GM23338 (cell line): ENCODE measurements around the gene PSG2. TPM values are rescaled to one million over a fixed set of nuclear protein-coding genes. Genes with fewer than 3 reads are reported as not detected.
"Not testable (repeated sequence)": the region's sequence is repeated elsewhere in the genome, so short reads cannot be mapped to it uniquely, and the experiment has no call there.

Experiments used
- ATAC-seq: fragments of 200-7000 bp; cut with Tn5 transposase; 3 replicates; pipeline ENCODE4 v1.9.1; 2020
- DNase-seq: peaks from one replicate; pipeline ENCODE4 v3.0.0-alpha.2; 2015; ENCODE audit warnings: low spot score
- H2AFZ ChIP-seq: fragments of 200-600 bp; sonication (generic); 2 replicates; pipeline ENCODE4 v1.8.0; 2016; ENCODE audit warnings: antibody characterized with exemption, mild to moderate bottlenecking, moderate library complexity
- H3F3A ChIP-seq: fragments of 200-600 bp; sonication (generic); replicated peaks from 2 replicates; pipeline ENCODE4 v1.8.0; 2017; ENCODE audit warnings: antibody characterized with exemption, mixed run types, low read depth
- H3K27ac ChIP-seq: fragments of 200-600 bp; sonication (generic); 2 replicates; pipeline ENCODE4 v1.6.1; 2016; ENCODE audit warnings: low read depth
- H3K27me3 ChIP-seq: fragments of 200-600 bp; sonication (generic); 2 replicates; pipeline ENCODE4 v1.8.0; 2016; ENCODE audit warnings: mild to moderate bottlenecking, mixed run types, moderate library complexity; ENCODE audit not compliant: insufficient read depth
- H3K36me3 ChIP-seq: fragments of 200-600 bp; sonication (generic); 2 replicates; pipeline ENCODE4 v1.8.0; 2016; ENCODE audit warnings: mild to moderate bottlenecking; ENCODE audit not compliant: insufficient read depth
- H3K4me1 ChIP-seq: fragments of 200-600 bp; sonication (generic); 2 replicates; pipeline ENCODE4 v1.8.0; 2016; ENCODE audit warnings: mild to moderate bottlenecking, moderate library complexity; ENCODE audit not compliant: insufficient read depth
- H3K4me2 ChIP-seq: fragments of 200-600 bp; sonication (generic); 2 replicates; pipeline ENCODE4 v1.7.1; 2017; ENCODE audit warnings: mixed run types
- H3K4me3 ChIP-seq: fragments of 200-600 bp; sonication (generic); 2 replicates; pipeline ENCODE4 v1.6.1; 2016; ENCODE audit warnings: mixed run types
- H3K79me2 ChIP-seq: fragments of 200-600 bp; sonication (generic); replicated peaks from 2 replicates; pipeline ENCODE4 v1.8.0; 2017; ENCODE audit warnings: mild to moderate bottlenecking; ENCODE audit not compliant: insufficient read depth
- H3K9me2 ChIP-seq: fragments of 200-600 bp; sonication (generic); 2 replicates; pipeline ENCODE4 v1.8.0; 2017; ENCODE audit not compliant: insufficient read depth
- H4K20me1 ChIP-seq: fragments of 200-600 bp; sonication (generic); replicated peaks from 2 replicates; pipeline ENCODE4 v1.8.0; 2017; ENCODE audit warnings: mild to moderate bottlenecking; ENCODE audit not compliant: insufficient read depth
- H3K27ac Mint-ChIP-seq: 2 replicates; pipeline ENCODE4 v1.8.0; 2020; ENCODE audit warnings: inconsistent platforms, mild to moderate bottlenecking, moderate library complexity, mixed read lengths
- H3K27me3 Mint-ChIP-seq: 3 replicates; pipeline ENCODE4 v1.8.0; 2022; ENCODE audit warnings: low read depth, mild to moderate bottlenecking, moderate library complexity, mixed read lengths, inconsistent platforms; ENCODE audit not compliant: insufficient read depth, poor library complexity
- H3K36me3 Mint-ChIP-seq: 3 replicates; pipeline ENCODE4 v1.8.0; 2021; ENCODE audit warnings: low read depth, mild to moderate bottlenecking, inconsistent platforms, moderate library complexity, mixed read lengths
- H3K4me1 Mint-ChIP-seq: 3 replicates; pipeline ENCODE4 v1.8.0; 2020; ENCODE audit warnings: mild to moderate bottlenecking, inconsistent platforms, mixed read lengths
- H3K4me3 Mint-ChIP-seq: 3 replicates; pipeline ENCODE4 v1.8.0; 2021; ENCODE audit warnings: moderate library complexity, mild to moderate bottlenecking, inconsistent platforms, mixed read lengths
- H3K9me3 Mint-ChIP-seq: 3 replicates; pipeline ENCODE4 v1.8.0; 2020; ENCODE audit warnings: moderate library complexity, mild to moderate bottlenecking, inconsistent platforms, mixed read lengths
- CREB1 ChIP-seq: fragments of 250-450 bp; sonication (Bioruptor Pico); IDR thresholded peaks from 2 replicates; pipeline ENCODE4 v1.5.0; 2020; ENCODE audit warnings: low read depth, mild to moderate bottlenecking, moderate library complexity
- CTCF ChIP-seq, 2 experiments: fragments of 200-600 bp in 1 of 2; sonication (generic) in 1 of 2; conservative IDR thresholded peaks; 2 replicates each; pipeline versions ENCODE4 v1.5.1 to v1.6.1; 2016 to 2017; ENCODE audit warnings: antibody characterized with exemption in 2 of 2, low read depth in 2 of 2, mild to moderate bottlenecking in 2 of 2, moderate library complexity in 1 of 2
- ETS1 ChIP-seq: IDR thresholded peaks from 2 replicates; pipeline ENCODE4 v1.6.1; 2016; ENCODE audit warnings: antibody characterized with exemption
- EZH2phosphoT487 ChIP-seq: fragments of 200-600 bp; sonication (generic); IDR thresholded peaks from one replicate; pipeline ENCODE4 v1.8.1; 2018; ENCODE audit warnings: antibody characterized with exemption; ENCODE audit not compliant: unreplicated experiment
- JUNB ChIP-seq: IDR thresholded peaks from one replicate; pipeline ENCODE4 v1.6.1; 2016; ENCODE audit warnings: antibody characterized with exemption; ENCODE audit not compliant: unreplicated experiment
- NANOG ChIP-seq: IDR thresholded peaks from 2 replicates; pipeline ENCODE4 v1.6.1; 2016; ENCODE audit warnings: antibody characterized with exemption, borderline replicate concordance
- POLR2AphosphoS5 ChIP-seq: IDR thresholded peaks from 2 replicates; pipeline ENCODE4 v1.6.1; 2016; ENCODE audit warnings: antibody characterized with exemption, low read depth
- STAT1 ChIP-seq: IDR thresholded peaks from one replicate; pipeline ENCODE4 v1.6.1; 2016; ENCODE audit warnings: antibody characterized with exemption; ENCODE audit not compliant: unreplicated experiment
- ZNF114 ChIP-seq: fragments of 250-450 bp; sonication (Bioruptor Pico); IDR thresholded peaks from 2 replicates; pipeline ENCODE4 v1.5.0; 2020; ENCODE audit warnings: mild to moderate bottlenecking, moderate library complexity
- ZNF331 ChIP-seq: fragments of 250-450 bp; sonication (Bioruptor Pico); IDR thresholded peaks from 2 replicates; pipeline ENCODE4 v1.5.0; 2020; ENCODE audit warnings: low read depth, mild to moderate bottlenecking, moderate library complexity
- polyA plus RNA-seq: library from polyadenylated mRNA; unstranded; fragments of >200 nt; fragmentation: Nextera tagmentation; extraction: Ambion mirVana; gene quantifications from 2 replicates; pipeline ENCODE4 v1.2.1, GENCODE V29; 2016
- total RNA-seq: library from RNA; depleted of rRNA; stranded (reverse); fragments of >200 nt; shearing (Covaris generic); gene quantifications from 2 replicates; pipeline ENCODE4 v1.2.3, GENCODE V29; 2014
- TF ChIP-seq, protein P1 (sequence below): IDR thresholded peaks from one replicate; pipeline ENCODE4 v1.6.1; 2018; ENCODE audit warnings: antibody characterized with exemption; ENCODE audit not compliant: unreplicated experiment

Gene PSG2
- total and polyA plus RNA-seq, 2 experiments from 2014 or later, result not detected

DNA sequence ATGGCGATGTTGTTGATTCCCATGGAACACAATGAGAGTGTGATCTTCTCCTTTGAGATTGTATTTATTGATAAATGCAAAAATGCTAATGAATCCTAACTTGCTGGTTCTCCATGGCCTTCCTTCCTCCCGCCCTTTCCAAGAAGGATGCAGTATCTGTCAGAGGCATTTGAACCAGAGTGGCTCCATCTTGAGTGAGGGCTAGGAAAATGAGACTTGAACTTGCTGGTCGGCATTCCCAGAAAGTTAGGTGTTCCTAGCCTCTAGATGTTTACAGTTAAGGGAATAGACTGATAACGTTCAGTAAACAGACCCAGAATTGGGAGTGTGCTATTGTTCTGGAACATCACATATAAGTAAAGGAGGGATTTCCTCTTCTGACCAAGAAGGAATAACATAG lies 44.2 kb upstream of the PSG2 start:
- TF ChIP-seq ZNF114 (CRISPR knock-in tag) (no peak), ETS1 (no peak), CTCF (conservative IDR thresholded peaks at IDR 0.05; ENCODE audit: low read depth in 2 of 2) (no peak), CREB1 (no peak), ZNF331 (no peak), EZH2phosphoT487 (no peak), NANOG (no peak), JUNB (no peak), STAT1 (no peak), POLR2AphosphoS5 (no peak)
- TF ChIP-seq, protein P1, sequence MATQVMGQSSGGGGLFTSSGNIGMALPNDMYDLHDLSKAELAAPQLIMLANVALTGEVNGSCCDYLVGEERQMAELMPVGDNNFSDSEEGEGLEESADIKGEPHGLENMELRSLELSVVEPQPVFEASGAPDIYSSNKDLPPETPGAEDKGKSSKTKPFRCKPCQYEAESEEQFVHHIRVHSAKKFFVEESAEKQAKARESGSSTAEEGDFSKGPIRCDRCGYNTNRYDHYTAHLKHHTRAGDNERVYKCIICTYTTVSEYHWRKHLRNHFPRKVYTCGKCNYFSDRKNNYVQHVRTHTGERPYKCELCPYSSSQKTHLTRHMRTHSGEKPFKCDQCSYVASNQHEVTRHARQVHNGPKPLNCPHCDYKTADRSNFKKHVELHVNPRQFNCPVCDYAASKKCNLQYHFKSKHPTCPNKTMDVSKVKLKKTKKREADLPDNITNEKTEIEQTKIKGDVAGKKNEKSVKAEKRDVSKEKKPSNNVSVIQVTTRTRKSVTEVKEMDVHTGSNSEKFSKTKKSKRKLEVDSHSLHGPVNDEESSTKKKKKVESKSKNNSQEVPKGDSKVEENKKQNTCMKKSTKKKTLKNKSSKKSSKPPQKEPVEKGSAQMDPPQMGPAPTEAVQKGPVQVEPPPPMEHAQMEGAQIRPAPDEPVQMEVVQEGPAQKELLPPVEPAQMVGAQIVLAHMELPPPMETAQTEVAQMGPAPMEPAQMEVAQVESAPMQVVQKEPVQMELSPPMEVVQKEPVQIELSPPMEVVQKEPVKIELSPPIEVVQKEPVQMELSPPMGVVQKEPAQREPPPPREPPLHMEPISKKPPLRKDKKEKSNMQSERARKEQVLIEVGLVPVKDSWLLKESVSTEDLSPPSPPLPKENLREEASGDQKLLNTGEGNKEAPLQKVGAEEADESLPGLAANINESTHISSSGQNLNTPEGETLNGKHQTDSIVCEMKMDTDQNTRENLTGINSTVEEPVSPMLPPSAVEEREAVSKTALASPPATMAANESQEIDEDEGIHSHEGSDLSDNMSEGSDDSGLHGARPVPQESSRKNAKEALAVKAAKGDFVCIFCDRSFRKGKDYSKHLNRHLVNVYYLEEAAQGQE, result no peak
- Histone ChIP-seq H3K4me2 (no peak overlapping the region), H2AFZ (no peak overlapping the region), H3K4me1 (no peaks in the 10 kb centered on the region), H3K4me3 (no peak overlapping the region), H4K20me1 (no peaks in the 10 kb centered on the region), H3K36me3 (no peaks in the 10 kb centered on the region), H3K79me2 (no peaks in the 10 kb centered on the region), H3K27me3 (no peaks in the 10 kb centered on the region), H3K9me2 (no peaks in the 10 kb centered on the region), H3F3A (no peaks in the 10 kb centered on the region), H3K27ac (no peak overlapping the region)
- H3K9me3 Mint-ChIP-seq, result peaks cover 95% of the 10 kb centered on the region
- no peaks in the 10 kb centered on the region for H3K4me1 Mint-ChIP-seq
- peaks cover 2% of the 10 kb centered on the region for H3K27me3 Mint-ChIP-seq
- ATAC-seq, result no peak
- H3K27ac Mint-ChIP-seq, result no peak overlapping the region
- DNase-seq, result no peak
- H3K36me3 Mint-ChIP-seq, result peaks cover 23% of the 10 kb centered on the region
- no peak overlapping the region for H3K4me3 Mint-ChIP-seq

- H2AFZ ChIP-seq, result no peak overlapping the region
- no peaks in the 10 kb centered on the region for H3K9me2 ChIP-seq
- no peaks in the 10 kb centered on the region for H3K79me2 ChIP-seq
- no peak overlapping the region for H3K4me3 Mint-ChIP-seq
- H3K36me3 Mint-ChIP-seq, result peaks cover 27% of the 10 kb centered on the region
- peaks cover 95% of the 10 kb centered on the region for H3K9me3 Mint-ChIP-seq
- no peak overlapping the region for H3K27ac ChIP-seq
- no peak overlapping the region for H3K4me3 ChIP-seq
- H3K27me3 Mint-ChIP-seq, result peaks cover 5% of the 10 kb centered on the region
- no peak overlapping the region for H3K4me2 ChIP-seq
- no peaks in the 10 kb centered on the region for H3K36me3 ChIP-seq
- no peaks in the 10 kb centered on the region for H3K27me3 ChIP-seq
- H4K20me1 ChIP-seq, result no peaks in the 10 kb centered on the region
- peak; percentile 31 for DNase-seq
- H3K27ac Mint-ChIP-seq, result no peak overlapping the region
- H3K4me1 ChIP-seq, result no peaks in the 10 kb centered on the region
- no peaks in the 10 kb centered on the region for H3K4me1 Mint-ChIP-seq
- TF ChIP-seq POLR2AphosphoS5 (no peak), CTCF (conservative IDR thresholded peaks at IDR 0.05; ENCODE audit: low read depth in 2 of 2) (peak; percentile 43 to 54; a peak in 3 of 4 replicates)
- H3F3A ChIP-seq, result no peaks in the 10 kb centered on the region
- no peak for ATAC-seq
Observed at GRCh38 chr19:43124360-43124759, 41.9 kb upstream of the PSG2 start.

DNA sequence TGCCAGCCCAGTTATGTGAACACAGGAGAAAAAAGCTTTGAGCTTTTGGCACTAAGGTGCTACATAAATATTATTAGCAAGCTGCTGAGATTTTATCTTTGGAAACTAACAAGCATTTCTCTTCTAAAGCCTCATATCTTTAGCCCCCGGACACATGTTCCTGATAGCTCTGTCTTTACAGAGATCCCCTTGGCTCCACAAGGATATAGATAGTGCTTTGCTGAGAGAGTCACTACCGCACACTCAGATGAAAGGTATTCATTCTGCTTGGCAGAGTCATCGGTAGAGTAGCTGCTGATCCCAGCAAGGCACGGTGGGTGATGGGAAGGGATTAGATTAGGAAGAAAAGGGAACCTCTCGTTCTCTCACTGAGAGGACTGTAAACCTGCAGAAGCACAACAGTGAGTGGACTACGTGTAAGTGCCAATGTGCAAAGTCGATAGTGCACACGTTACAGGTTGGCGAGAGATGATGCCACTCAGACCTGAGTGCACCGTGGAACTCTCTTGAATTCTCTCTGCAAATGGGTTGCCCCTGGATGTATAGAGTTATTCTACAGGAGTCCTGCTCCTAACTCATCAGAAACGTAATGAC lies 38.0 kb upstream of the PSG2 start:
- H3K4me3 ChIP-seq, ATAC-seq, H3K4me1 Mint-ChIP-seq, H3K4me2 ChIP-seq, H3K27ac Mint-ChIP-seq, H3K4me1 ChIP-seq, H3K79me2 ChIP-seq, H3K36me3 ChIP-seq, DNase-seq, H3K4me3 Mint-ChIP-seq, H4K20me1 ChIP-seq, H3K9me2 ChIP-seq, H3F3A ChIP-seq, H3K27me3 ChIP-seq, H3K27me3 Mint-ChIP-seq, H3K27ac ChIP-seq, H2AFZ ChIP-seq: not testable (repeated sequence)
- H3K9me3 Mint-ChIP-seq, result peaks cover 93% of the 10 kb centered on the region
- H3K36me3 Mint-ChIP-seq, result peaks cover 19% of the 10 kb centered on the region; the same call in 2 of the 3 replicates
